NCI-H526 treated with DMSO at 0.1 percent for 48 hours (cell line): ENCODE measurements around the gene USP26.
"Not testable (repeated sequence)": the region's sequence is repeated elsewhere in the genome, so short reads cannot be mapped to it uniquely, and the experiment has no call there.

Experiments used
- DNase-seq: peaks from one replicate; lab custom pipeline; 2025; lab: John Stamatoyannopoulos, UW

Gene USP26, protein sequence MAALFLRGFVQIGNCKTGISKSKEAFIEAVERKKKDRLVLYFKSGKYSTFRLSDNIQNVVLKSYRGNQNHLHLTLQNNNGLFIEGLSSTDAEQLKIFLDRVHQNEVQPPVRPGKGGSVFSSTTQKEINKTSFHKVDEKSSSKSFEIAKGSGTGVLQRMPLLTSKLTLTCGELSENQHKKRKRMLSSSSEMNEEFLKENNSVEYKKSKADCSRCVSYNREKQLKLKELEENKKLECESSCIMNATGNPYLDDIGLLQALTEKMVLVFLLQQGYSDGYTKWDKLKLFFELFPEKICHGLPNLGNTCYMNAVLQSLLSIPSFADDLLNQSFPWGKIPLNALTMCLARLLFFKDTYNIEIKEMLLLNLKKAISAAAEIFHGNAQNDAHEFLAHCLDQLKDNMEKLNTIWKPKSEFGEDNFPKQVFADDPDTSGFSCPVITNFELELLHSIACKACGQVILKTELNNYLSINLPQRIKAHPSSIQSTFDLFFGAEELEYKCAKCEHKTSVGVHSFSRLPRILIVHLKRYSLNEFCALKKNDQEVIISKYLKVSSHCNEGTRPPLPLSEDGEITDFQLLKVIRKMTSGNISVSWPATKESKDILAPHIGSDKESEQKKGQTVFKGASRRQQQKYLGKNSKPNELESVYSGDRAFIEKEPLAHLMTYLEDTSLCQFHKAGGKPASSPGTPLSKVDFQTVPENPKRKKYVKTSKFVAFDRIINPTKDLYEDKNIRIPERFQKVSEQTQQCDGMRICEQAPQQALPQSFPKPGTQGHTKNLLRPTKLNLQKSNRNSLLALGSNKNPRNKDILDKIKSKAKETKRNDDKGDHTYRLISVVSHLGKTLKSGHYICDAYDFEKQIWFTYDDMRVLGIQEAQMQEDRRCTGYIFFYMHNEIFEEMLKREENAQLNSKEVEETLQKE

DNA sequence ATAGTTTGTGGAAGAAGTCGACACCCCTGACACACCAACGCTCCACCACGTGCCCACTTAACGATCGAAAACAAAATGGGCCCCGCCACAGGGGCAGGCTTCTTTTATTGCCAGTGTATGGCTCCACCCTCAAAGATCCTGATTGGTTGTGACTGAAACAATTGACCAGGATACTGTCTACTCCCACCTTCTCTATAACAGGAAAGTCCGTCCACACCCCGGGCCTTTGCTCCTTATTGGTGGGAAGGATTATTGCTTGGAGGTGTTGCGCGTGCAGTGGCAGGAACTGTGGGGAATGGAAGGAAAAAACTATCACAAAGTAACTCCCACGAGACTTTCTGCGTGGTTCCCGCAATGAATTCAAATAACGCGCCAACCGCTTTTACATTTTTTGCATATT lies at the start of gene USP26:
USP26 (minus strand) TSS at position 79 of the 400 bp plus-strand sequence. CDS start 68,889 bp downstream, outside the sequence.
- no peak for DNase-seq

DNA sequence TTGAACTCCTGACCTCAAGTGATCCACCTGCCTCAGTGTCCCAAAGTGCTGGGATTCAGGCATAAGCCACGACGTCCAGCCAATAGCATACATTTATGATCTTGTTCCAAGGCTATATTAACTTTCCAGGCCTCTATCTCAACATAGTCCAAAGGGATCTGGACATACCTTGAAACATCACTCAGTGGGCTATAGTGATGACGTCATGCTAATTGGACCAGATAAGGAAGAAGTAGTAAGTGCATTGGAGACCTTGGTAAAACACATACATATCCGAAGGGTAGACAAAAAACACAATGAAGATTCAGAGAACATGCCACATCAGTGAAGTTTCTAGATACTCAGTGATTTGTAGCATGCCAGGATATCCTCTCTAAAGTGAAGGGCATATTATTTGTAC lies 37.4 kb upstream of the USP26 start:
- no peak for DNase-seq

DNA sequence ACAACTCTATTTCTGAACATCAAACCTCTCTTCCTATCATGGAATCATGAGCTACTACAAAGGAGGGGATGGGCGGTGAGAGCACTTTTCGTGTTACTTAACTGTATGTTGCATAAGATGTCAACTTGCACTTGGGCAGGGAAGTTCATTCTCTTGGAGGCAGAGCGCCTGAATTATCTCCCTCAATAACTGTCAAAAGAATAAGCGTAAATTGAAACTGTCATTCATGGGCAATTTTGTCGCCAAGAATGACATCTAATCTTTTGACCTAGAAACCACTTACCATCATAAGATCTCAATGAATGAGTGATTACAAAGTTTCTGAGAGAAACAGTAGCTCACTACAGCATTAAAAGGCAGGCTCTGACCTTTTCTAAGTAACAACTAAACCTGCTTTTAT lies 23.5 kb upstream of the USP26 start:
- no peak for DNase-seq

DNA sequence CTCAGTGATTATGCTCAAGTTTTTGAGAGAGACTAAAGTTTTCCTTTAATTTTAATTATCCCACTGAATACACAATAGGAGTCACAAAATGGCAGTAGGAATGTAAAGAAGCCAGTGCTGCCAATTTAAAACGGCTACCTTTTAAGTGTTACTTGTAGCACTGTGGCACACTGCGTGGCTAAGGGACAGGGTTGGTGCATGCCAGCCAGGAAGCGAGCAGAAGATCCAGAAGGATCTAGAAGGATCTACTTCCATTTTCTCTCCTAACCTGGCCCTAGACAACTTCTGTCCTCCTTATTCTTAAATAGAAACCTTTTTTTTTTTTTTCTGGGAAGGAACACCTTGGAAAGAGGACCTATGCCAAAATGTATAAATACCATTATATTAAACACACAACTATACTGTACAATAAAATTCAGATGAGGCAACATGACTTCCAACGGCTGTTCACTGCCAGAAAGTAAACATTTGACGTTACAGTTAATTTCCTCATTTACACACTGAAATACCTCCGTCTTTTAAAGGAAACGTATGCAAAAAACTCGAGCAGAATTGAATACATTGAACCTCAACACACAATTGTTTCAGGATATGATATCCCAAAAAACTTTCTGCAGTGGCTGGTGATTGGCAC lies 2.7 kb downstream of the USP26 start:
- DNase-seq: peak; percentile 3

DNA sequence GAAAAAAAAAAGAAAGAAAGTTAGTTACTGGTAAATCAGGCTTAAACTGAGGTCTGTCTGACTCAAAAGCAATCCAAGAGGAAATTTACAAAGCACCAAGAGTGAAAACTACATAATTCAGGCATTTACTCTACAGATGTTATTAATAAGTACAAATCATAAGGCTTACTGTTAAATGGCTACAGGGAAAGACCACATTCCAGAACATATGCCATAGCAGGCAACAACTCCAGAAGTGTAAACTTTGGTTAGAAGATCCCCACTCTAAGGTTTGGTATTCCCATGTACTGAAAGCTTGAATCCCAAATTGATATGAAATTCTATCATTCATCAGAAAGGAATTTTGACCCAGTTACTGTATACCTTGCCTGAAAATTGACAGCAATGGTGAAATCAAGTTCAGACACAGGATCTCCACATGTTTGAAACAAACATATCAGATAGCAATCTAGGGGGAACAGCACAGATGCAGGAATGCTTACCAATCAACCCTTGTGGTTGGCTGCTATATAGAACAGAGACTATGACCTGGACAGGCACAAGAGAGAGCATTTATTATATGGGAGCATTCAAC lies 6.6 kb downstream of the USP26 start:
- no peak for DNase-seq

DNA sequence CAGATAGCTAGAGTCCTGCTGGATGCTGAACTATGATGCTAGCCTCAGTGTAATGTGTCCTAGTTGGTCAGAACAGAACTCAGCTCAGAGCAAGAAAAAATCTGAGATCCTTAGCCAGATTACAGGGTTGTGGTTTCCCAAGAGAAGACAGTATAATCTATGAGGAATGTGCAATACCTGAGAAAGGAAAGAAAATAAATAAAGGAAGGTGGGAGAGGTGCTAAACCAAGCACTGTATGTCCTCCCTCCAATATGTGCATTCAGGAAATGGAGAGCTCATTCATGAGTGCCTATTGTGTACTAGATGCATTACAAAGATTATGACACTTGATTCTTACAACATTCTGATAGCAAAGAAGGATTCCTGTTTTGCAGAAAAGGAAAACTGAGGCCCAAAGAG lies 7.5 kb downstream of the USP26 start:
- DNase-seq: no peak

DNA sequence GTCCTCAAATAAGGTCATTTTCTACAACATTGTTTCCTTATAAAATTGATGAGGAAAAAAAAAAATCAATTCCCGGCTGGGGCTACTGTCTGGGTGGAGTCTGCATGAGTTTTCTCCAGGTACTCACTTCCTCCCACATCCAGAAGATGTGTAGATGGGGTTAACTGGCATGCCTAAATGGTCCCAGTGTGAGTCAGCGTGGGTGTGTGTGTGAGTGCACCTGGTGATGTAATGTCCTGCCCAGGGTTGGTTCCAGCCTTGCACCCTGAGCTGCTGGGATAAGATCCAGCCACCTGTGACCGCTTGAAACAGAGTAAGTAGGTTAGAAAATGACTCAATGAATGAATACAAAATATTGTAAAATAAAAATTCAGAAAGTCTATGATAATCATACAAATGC lies 11.1 kb downstream of the USP26 start:
- no peak for DNase-seq

DNA sequence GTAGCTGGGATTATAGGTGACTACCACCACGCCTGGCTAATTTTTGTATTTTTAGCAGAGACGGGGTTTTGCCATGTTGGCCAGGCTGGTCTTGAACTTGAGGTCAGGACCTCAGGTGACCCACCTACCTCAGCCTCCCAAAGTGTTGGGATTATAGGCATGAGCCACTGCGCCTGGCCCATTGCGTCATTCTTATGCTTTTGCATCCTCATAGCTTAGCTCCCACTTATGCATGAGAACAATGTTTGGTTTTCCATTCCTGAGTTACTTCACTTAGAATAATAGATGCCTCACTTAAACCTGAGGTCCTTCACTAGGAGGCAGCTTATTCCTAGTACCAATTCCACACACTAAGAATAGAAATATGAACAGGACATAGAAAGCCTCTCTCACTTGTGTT lies 11.9 kb downstream of the USP26 start:
- DNase-seq: not testable (repeated sequence)

DNA sequence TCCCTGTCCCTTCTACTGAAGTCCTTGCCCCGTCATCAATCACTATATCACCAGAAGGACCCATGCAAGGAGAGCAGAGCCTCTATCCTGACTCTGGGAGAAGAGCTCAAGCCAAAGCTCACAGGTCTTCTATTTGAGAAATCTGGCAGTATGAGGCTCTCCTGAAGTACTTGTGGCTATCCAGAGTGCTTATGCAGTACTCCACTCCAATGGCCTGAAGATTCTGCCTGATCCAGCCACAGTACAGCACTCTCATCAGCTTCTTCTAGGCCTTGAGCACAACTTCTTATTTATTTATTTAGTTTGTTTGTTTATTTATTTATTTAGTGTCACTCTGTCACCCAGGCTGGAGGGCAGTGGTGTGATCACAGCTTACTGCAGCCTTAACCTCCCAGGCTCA lies 13.0 kb downstream of the USP26 start:
- DNase-seq: no peak

DNA sequence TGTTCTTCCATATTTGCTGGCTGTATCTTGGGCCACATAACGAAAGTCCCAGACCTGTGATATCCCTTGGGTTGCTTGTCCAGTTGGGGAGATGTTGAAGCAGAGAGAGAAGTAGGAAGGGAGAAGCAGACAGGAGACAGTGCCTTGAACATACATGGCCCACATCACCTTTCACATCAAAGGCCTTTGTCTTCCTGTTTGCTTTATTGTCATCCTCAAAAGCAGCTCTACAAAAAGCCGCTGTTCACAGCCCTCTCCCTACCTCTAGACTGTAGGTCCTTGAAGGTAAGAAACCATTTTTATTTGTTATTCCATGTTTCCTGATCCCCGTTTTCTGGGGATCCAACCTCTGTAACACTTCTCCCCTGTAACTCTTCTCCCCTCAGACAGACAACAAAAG lies 14.9 kb downstream of the USP26 start:
- no peak for DNase-seq

DNA sequence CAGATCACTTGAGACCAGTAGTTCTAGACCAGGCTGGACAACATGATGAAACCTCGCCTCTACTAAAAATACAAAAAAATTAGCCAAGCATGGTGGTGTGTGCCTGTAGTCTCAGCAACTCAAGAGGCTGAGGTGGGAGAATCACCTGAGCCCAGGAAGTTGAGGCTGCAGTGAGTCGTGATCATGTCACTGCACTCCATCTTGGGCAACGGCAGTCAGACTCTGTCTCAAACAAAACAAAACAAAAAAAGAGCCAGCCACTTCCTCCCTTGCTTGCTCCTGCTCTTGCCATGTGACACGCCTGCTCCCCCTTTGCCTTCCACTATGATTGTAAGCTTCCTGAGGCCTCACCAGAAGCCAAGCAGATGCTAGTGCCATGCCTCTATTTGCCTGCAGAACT lies 19.1 kb downstream of the USP26 start:
- DNase-seq: not testable (repeated sequence)

DNA sequence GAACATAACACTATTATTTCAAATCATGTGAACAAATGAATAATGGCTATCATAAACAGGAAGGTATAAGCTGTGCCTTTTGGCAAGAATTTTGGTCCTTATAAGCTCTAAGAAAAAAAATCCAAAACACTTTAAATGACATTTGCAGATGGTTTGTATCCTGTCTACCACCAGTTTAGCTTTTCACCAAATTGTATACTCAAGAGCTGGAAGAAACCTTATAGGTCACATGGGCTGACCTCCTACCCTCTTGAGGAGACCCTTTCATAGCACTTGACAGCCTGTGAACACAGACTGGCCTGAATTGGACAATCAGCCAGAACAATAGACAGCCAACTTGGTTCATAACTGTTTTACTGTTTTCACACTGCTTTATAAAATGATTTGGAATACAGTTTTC lies 24.3 kb downstream of the USP26 start:
- DNase-seq: no peak

DNA sequence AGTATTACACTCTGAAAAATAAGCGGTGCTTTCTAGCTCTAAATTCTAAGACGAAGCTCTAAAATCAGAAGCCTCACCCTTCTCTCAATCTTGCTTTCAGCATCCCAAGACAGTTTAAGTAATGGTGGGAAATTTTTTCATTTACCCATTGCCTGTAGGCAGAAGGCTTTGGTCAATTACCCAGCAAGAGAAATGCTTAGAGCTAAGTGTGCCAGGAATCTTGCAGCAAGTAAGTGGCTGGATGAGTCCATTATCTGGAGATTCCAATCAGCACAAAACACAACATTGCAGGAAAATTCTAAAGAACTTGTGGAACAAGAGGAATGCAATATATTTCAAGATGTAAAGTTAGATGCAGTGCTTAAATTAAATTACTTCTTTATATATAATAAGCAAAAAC lies 28.4 kb downstream of the USP26 start:
- DNase-seq: no peak

DNA sequence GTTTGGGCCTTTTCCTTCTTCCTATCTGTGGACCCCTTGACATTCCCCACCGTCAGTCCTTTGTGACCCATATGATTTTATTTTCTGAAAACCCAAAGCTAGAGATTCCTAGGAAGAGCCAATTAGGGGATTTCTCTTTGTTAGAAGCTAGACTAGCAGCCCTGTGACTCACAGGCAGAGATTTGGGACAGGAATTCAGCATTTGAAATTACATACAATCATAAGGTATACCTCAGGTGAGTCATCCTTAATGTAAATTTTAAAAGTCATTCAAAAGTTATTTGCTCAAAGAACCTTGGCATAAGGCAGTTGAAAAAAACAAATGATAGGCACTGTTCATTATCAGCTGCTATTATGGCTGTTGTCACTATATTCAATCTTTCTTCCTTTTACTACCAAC lies 40.6 kb downstream of the USP26 start:
- no peak for DNase-seq

DNA sequence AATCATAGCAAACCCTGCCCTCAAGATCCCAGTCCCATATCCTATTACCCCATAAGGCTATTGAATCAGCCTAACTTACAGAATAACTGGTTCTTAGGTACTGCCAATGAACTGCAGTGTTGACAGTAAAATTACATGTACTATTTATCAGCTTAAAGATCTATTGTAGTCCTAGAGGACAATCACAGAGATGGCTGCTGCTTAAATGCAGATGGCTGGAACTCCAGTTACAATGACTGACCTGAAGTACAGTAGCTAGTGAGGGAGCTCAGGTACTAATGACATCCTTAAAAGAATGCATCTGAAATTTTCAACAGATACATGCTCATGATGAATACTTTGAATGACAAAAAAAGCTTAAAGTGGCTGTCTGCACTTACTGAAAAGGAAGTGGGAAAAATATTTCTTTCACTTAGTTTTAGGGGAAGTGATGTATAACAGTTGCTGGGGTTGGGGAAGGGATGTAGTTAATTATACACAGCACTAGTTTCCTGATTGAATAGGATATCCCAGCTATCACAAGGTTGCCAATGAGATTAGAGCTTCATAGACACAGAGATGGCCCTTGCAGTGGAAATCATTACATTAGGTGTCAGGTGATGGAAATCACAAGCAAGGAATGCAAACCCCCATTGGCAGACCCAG lies 42.0 kb downstream of the USP26 start:
- no peak for DNase-seq

DNA sequence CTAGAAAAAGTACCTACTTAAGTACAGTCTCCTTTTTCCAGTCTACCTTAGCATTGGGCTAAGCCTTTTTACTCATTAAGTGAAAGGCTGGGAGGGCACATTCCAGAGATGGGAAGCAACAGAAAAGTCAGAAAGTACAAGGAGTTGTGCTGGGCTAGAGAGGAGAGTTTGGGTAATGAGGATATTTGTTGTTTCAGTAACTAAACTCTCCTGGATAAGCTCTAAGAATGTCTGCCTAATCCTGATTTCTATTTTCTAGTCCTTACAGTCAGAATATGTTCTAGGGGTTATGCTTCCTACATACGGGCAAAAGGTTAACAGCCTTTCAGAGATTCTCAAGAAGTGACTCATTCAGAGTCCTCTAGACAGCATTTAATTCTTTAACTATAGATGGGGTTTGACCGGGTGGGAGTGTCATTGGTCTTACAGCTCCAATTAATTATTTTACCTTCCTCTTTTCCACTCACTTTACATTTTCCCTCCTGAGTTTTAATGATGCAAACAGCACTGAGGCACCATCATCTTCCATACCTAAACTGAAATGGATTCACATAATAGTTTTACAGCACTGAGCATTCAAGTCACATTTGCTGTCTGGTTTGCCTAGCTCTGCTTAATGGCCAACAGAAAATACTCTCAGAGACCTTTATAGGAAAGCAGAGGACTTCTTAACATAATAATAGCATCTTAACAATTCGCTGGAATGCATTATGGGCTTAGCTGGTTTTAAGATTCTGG lies 42.9 kb downstream of the USP26 start:
- no peak for DNase-seq

DNA sequence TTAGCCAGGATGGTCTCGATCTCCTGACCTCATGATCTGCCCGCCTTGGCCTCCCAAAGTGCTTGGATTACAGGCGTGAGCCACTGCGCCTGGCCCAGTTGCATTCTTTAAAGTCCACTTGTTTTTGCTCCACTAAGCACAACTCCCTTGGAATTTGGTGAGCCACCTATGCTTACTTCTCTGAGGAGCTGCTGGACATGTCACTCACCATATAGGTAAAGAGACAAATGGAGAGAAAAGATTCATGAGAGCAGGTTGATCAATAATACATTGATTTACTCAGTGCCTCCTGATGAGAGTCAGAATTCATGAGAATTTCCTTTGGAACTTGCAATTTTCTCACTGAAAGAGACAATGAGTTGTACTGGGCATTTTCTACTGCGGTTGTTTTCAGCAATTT lies 48.2 kb downstream of the USP26 start:
- no peak for DNase-seq

DNA sequence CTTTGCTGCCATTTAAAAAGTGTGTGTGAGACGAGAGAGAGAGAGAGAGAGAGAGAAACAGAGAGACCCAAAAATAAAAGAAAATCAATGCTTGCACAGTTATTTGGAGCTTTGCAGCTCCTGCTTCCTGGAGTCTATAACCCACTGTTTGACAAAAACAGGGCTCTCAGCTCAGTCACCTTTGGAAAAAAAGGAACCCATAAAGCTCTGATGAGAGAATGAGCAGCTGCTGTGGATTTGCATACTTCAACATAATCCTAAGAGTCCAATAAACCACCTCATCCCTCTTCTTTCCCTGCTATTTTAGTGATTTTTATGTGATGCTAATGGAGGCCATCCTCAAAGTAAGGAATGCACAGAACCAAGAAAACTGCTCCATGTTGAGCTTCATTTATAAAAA lies 50.3 kb downstream of the USP26 start:
- peak; percentile 25 for DNase-seq

DNA sequence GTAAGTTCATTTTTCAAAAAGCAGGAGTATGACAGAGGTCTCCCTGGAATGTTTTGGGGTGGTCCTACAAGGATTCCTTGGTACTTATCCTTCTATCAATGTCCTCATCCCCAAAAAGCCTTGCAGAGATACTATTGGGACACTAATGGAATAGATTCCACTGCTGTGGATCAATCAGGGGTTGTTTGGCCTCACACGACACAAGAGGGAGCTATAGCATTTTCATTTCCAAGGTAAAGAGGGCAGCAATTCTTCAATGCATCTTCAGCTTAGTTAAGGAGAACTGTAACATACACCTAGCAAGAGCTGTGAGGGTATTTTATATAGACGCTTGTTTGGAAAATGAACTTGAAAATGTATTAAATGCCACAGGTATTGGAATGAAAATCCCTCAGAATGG lies 50.9 kb downstream of the USP26 start:
- peak; percentile 10 for DNase-seq

DNA sequence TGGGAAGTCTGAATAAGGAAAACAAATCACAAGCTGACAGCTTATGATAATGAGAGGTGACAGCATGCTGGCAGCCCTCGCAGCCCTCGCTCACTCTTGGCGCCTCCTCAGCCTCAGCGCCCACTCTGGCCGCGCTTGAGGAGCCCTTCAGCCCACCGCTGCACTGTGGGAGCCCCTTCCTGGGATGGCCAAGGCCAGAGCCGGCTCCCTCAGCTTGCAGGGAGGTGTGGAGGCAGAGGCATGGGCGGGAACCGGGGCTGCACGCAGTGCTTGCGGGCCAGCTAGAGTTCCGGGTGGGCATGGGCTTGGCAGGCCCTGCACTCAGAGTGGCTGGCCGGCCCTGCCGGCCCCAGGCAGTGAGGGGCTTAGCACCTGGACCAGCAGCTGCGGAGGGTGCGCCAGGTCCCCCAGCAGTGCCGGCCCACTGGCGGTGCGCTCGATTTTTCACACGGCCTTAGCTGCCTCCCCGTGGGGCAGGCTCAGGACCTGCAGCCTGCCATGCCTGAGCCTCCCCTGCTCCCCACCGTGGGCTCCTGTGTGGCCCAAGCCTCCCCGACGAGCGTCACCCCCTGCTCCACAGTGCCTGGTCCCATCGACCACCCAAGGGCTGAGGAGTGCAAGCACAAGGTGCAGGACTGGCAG lies 52.6 kb downstream of the USP26 start:
- not testable (repeated sequence) for DNase-seq

DNA sequence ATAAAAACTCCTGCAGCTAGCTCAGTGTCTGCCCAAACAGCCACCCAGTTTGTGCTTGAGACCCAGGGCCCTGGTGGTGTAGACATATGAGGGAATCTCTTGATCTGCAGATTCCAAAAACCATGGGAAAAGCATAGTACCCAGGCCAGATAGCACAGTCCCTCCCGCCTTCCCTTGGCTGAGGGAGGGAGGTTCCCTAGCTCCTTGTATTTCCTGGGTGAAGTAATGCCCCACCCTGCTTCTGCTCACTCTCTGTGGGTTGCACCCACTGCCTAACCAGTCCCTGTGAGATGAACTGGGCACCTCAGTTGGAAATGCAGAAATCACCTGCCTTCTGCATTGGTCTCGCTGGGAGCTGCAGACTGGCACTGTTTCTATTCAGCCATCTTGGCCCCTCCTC lies 54.6 kb downstream of the USP26 start:
- DNase-seq: no peak
